Measurements from ENCODE around the gene IKZF3.
"Not testable (repeated sequence)": the region's sequence is repeated elsewhere in the genome, so short reads cannot be mapped to it uniquely, and the experiment has no call there.

The IKZF3 gene

GRCh38 chr17:39754161-39754957 is 109.8 kb downstream of the IKZF3 start:
- DNase-seq: peak; percentile 98

GRCh38 chr17:39753514-39754160 is 110.5 kb downstream of the IKZF3 start:
- DNase-seq: peak; percentile 56

GRCh38 chr17:39752241-39752881 is 111.8 kb downstream of the IKZF3 start:
- no peak for DNase-seq

- DNase-seq: no peak
Observed at GRCh38 chr17:39751637-39752036, 112.5 kb downstream of the IKZF3 start.

- no peak for DNase-seq
Observed at GRCh38 chr17:39751016-39751543, 113.0 kb downstream of the IKZF3 start.

GRCh38 chr17:39750131-39751015 is 113.7 kb downstream of the IKZF3 start:
- no peak for DNase-seq

DNA sequence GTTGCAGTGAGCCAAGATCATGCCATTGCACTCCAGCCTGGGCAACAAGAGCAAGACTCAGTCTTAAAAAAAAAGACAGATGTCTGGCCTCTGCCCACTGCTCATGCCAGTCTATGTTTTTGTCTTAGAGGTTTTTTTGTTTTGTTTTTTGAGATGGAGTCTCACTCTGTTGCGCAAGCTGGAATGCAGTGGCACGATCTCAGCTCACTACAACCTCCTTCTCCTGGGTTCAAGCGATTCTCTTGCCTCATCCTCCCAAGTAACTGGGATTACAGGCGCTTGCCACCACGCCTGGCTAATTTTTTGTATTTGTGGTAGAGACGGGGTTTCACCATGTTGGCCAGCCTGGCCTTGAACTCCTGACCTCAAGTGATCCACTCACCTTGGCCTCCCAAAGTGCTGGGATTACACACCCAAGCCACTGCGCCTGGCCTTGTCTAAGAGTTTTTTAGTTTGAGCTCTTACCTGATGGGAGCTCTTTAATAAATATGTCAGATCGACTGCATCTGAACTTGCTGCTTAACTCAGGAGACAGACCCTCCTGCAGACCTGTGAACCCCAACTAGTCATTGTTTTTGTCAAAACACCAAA is 115.6 kb downstream of the IKZF3 start:
- not testable (repeated sequence) for DNase-seq

GRCh38 chr17:39747745-39748144 is 116.4 kb downstream of the IKZF3 start:
- DNase-seq: no peak

DNA sequence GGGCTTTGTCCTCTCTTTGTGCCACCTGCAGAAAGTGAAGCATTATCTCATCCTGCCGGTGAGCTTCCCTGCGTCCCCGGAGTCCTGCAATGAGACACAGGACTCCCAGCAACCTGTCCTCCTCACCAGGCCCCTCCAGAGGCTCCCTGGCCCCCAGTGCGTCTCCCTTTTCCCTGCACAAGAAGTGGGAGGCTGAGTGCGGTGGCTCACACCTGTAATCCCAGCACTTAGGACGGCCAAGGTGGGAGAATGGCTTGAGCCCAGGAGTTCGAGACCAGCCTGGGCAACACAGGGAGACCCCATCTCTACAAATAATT is 118.0 kb downstream of the IKZF3 start:
- no peak for DNase-seq

- no peak for DNase-seq
Observed at GRCh38 chr17:39745335-39746144, 118.6 kb downstream of the IKZF3 start.

- no peak for DNase-seq
Observed at GRCh38 chr17:39744836-39745215, 119.3 kb downstream of the IKZF3 start.

GRCh38 chr17:39744075-39744835 is 119.9 kb downstream of the IKZF3 start:
- DNase-seq: no peak

- DNase-seq: no peak
Observed at GRCh38 chr17:39742856-39743436, 121.2 kb downstream of the IKZF3 start.

GRCh38 chr17:39742126-39742855 is 121.8 kb downstream of the IKZF3 start:
- DNase-seq: no peak

GRCh38 chr17:39740357-39741111 is 123.6 kb downstream of the IKZF3 start:
- DNase-seq: no peak

GRCh38 chr17:39739885-39740356 is 124.2 kb downstream of the IKZF3 start:
- DNase-seq: no peak

DNA sequence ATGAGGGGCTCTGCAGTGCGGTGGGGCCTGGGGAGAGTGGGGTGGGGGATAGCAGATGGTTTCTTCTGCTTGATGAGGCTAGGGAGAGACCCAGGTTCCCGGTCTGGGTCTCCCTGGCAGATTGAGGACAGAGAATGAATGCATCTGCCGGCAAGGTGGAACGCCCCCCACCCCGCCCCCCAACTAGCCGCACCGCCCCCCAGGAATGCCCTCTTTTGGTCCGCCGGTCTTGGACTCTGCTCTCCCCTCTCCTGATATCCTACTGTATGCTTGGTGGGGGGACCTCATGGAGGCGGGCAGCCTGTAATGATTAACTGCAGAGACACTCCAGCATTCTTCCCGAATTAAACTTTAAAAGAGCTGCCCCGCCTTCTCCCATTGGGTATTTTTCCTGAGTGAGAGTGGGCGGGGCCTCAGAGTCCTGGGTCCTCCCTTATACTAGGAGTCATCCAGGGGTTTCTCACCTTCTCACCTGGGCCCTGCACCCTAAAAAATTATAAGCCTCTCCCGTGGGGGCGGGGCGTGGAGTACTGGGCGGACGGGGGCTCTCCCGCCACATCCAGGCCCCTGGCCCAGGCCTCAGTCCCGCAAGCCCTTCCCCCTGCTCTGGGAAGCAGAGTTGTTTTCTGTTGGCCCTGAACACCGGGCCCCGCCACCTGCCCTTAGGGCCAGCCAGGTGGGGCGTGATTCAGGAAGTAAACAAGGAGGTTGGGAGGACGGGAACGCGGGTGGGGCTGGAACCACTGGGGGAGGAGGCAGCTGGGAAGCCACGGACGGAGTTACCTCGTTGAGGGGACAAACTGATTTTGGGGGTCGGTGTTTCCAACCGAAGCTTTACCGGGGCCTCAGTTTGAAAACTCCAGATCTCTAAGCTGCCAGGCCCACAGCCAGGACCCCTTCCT is 124.9 kb downstream of the IKZF3 start:
- no peak for DNase-seq

DNA sequence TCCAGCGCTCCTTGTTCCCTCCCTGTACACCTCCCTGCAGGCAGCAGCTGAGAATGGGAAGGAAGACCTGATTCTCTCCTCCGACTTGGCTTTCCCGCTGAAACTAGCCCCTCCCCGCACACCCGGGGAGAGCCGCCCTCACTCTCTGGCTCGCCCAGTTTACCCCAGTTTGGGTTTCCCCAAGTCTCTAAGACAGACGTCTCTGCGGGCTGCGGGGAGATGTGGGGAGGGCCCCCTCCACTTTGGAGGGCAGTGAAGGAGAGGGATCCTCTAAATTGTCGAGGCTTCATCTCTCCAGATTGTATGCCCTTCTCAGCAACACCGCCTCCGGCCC is 125.6 kb downstream of the IKZF3 start:
- DNase-seq: peak; percentile 3

All from suppressor macrophage treated with lipopolysaccharide for 4 hours (primary cell).